HL-60 (cell line): ENCODE results near the gene SLC10A1.

Experiments
- GABPA ChIP-seq: IDR thresholded peaks from 2 replicates; pipeline ENCODE4 v1.6.1; 2012; ENCODE audit warnings: low read depth
- POLR2AphosphoS5 ChIP-seq: IDR thresholded peaks from 2 replicates; pipeline ENCODE4 v1.6.1; 2012; ENCODE audit warnings: low read depth
- TF ChIP-seq, protein P1 (sequence below): IDR thresholded peaks from one replicate; pipeline ENCODE4 v1.5.1; 2011; ENCODE audit warnings: low read length, control low read depth, inconsistent platforms; ENCODE audit not compliant: insufficient read depth
- TF ChIP-seq, protein P2 (sequence below): IDR thresholded peaks from 2 replicates; pipeline ENCODE4 v1.6.1; 2012; ENCODE audit warnings: low read depth; ENCODE audit not compliant: insufficient replicate concordance

DNA sequence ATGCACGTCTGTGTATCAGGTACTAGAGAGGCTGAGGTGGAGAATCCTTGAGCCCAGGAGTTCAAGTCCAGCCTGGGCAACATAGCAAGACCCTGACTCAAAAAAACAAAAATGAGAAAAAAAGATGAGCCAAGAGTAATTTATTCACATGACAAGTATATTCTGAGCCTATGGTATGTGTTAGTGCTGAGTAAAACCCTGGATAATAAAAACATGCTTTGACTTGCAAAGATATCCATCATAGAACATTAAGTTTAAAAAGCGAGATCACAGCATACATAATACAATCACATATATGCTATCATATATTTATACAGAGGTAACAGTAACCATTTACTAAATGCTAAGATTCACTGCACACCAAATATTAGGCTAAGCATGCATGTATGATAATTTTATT lies 23.9 kb upstream of the SLC10A1 start:
- TF ChIP-seq, protein P1, sequence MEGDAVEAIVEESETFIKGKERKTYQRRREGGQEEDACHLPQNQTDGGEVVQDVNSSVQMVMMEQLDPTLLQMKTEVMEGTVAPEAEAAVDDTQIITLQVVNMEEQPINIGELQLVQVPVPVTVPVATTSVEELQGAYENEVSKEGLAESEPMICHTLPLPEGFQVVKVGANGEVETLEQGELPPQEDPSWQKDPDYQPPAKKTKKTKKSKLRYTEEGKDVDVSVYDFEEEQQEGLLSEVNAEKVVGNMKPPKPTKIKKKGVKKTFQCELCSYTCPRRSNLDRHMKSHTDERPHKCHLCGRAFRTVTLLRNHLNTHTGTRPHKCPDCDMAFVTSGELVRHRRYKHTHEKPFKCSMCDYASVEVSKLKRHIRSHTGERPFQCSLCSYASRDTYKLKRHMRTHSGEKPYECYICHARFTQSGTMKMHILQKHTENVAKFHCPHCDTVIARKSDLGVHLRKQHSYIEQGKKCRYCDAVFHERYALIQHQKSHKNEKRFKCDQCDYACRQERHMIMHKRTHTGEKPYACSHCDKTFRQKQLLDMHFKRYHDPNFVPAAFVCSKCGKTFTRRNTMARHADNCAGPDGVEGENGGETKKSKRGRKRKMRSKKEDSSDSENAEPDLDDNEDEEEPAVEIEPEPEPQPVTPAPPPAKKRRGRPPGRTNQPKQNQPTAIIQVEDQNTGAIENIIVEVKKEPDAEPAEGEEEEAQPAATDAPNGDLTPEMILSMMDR = no peak
- TF ChIP-seq POLR2AphosphoS5 = no peak
- TF ChIP-seq, protein P2, sequence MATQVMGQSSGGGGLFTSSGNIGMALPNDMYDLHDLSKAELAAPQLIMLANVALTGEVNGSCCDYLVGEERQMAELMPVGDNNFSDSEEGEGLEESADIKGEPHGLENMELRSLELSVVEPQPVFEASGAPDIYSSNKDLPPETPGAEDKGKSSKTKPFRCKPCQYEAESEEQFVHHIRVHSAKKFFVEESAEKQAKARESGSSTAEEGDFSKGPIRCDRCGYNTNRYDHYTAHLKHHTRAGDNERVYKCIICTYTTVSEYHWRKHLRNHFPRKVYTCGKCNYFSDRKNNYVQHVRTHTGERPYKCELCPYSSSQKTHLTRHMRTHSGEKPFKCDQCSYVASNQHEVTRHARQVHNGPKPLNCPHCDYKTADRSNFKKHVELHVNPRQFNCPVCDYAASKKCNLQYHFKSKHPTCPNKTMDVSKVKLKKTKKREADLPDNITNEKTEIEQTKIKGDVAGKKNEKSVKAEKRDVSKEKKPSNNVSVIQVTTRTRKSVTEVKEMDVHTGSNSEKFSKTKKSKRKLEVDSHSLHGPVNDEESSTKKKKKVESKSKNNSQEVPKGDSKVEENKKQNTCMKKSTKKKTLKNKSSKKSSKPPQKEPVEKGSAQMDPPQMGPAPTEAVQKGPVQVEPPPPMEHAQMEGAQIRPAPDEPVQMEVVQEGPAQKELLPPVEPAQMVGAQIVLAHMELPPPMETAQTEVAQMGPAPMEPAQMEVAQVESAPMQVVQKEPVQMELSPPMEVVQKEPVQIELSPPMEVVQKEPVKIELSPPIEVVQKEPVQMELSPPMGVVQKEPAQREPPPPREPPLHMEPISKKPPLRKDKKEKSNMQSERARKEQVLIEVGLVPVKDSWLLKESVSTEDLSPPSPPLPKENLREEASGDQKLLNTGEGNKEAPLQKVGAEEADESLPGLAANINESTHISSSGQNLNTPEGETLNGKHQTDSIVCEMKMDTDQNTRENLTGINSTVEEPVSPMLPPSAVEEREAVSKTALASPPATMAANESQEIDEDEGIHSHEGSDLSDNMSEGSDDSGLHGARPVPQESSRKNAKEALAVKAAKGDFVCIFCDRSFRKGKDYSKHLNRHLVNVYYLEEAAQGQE = no peak
- TF ChIP-seq GABPA = no peak
